ENCODE data around the gene SENP3. TPM values are rescaled to one million over a fixed set of nuclear protein-coding genes. Genes with fewer than 3 reads are reported as not detected.

The SENP3 gene
- total RNA-seq, 3 donors from 2014 or later: 27.9 to 60.2 (median 37.7) TPM

GRCh38 chr17:7523033-7523432 is 38.7 kb upstream of the SENP3 start:
- intact Hi-C loops (cut with DNase I, micrococcal nuclease): no loop called here
- DNase-seq (peak in 1 of 3 donors; percentile 30), ATAC-seq (peak; percentile 54)
- no peak for TF ChIP-seq CTCF (IDR thresholded peaks at IDR 0.05)
- Histone ChIP-seq H3K4me3 (no peak overlapping the region), H3K36me3 (ENCODE audit: low read depth) (no peaks in the 10 kb centered on the region), H3K4me1 (ENCODE audit: low read depth) (no peaks in the 10 kb centered on the region), H3K9me3 (peaks cover under 1% of the 10 kb centered on the region)

GRCh38 chr17:7528842-7529241 is 32.9 kb upstream of the SENP3 start:
- ATAC-seq (no peak), DNase-seq (no peak)
- no peak overlapping the region for H3K4me3 ChIP-seq
- no peak for TF ChIP-seq CTCF (IDR thresholded peaks at IDR 0.05)
- intact Hi-C loops (cut with DNase I, micrococcal nuclease): no loop called here
- no peaks in the 10 kb centered on the region for H3K36me3 ChIP-seq (ENCODE audit: low read depth)
- peaks cover 8% of the 10 kb centered on the region for H3K4me1 ChIP-seq (ENCODE audit: low read depth)
- H3K9me3 ChIP-seq: peaks cover 15% of the 10 kb centered on the region

GRCh38 chr17:7530023-7530900 is 31.5 kb upstream of the SENP3 start:
- peaks cover 8% of the 10 kb centered on the region for H3K4me1 ChIP-seq (ENCODE audit: low read depth)
- no peak overlapping the region for H3K4me3 ChIP-seq
- no peaks in the 10 kb centered on the region for H3K36me3 ChIP-seq (ENCODE audit: low read depth)
- peaks cover 15% of the 10 kb centered on the region for H3K9me3 ChIP-seq
- no peak for TF ChIP-seq CTCF (IDR thresholded peaks at IDR 0.05)
- DNase-seq (no peak), ATAC-seq (no peak)
- intact Hi-C loops (cut with DNase I, micrococcal nuclease): no loop called here

GRCh38 chr17:7538050-7538449 is 23.7 kb upstream of the SENP3 start:
- intact Hi-C loops (cut with DNase I, micrococcal nuclease): no loop called here
- no peak overlapping the region for H3K4me3 ChIP-seq
- no peak for TF ChIP-seq CTCF (IDR thresholded peaks at IDR 0.05)
- H3K4me1 ChIP-seq (ENCODE audit: low read depth): peaks cover under 1% of the 10 kb centered on the region
- no peaks in the 10 kb centered on the region for H3K36me3 ChIP-seq (ENCODE audit: low read depth)
- no peak for ATAC-seq
- no peak for DNase-seq
- peaks cover 16% of the 10 kb centered on the region for H3K9me3 ChIP-seq

- Histone ChIP-seq H3K9me3 (peaks cover 16% of the 10 kb centered on the region), H3K4me3 (no peak overlapping the region), H3K4me1 (ENCODE audit: low read depth) (no peaks in the 10 kb centered on the region), H3K36me3 (ENCODE audit: low read depth) (no peaks in the 10 kb centered on the region)
- no peak for TF ChIP-seq CTCF (IDR thresholded peaks at IDR 0.05)
- intact Hi-C loops (cut with DNase I, micrococcal nuclease): no loop called here
- DNase-seq (no peak), ATAC-seq (no peak)
These were observed 22.7 kb upstream of the SENP3 start for GRCh38 chr17:7538891-7539545.
